Smooth muscle cell (in vitro differentiated cells): ENCODE data around the gene RIMBP3B. TPM values are rescaled to one million over a fixed set of nuclear protein-coding genes. Genes with fewer than 3 reads are reported as not detected.
A peak's percentile ranks its signal among the peaks of the same experiment; 100 is the strongest.
"Not testable (repeated sequence)": the region's sequence is repeated elsewhere in the genome, so short reads cannot be mapped to it uniquely, and the experiment has no call there.

Experiments used
- DNase-seq: peaks from one replicate; lab custom pipeline; 2025; ENCODE audit not compliant: unreplicated experiment; lab: John Stamatoyannopoulos, UW
- H2AFZ ChIP-seq: fragments of 200-600 bp; sonication (generic); 2 replicates; pipeline ENCODE4 v1.6.0; 2016; ENCODE audit warnings: antibody characterized with exemption, low read depth, mild to moderate bottlenecking
- H3F3A ChIP-seq: fragments of 200-600 bp; sonication (generic); 2 replicates; pipeline ENCODE4 v1.6.0; 2017; ENCODE audit warnings: antibody characterized with exemption, low read depth
- H3K27ac ChIP-seq: fragments of 200-600 bp; sonication (generic); 2 replicates; pipeline ENCODE4 v1.5.1; 2016; ENCODE audit warnings: low read depth, mild to moderate bottlenecking
- H3K27me3 ChIP-seq: fragments of 200-600 bp; sonication (generic); 2 replicates; pipeline ENCODE4 v1.6.1; 2016; ENCODE audit warnings: low read depth, mild to moderate bottlenecking
- H3K36me3 ChIP-seq: fragments of 200-600 bp; sonication (generic); 2 replicates; pipeline ENCODE4 v1.5.1; 2016; ENCODE audit warnings: low read depth
- H3K4me1 ChIP-seq: fragments of 200-600 bp; sonication (generic); 2 replicates; pipeline ENCODE4 v1.5.1; 2016; ENCODE audit warnings: low read depth
- H3K4me2 ChIP-seq: fragments of 200-600 bp; sonication (generic); 2 replicates; pipeline ENCODE4 v1.6.0; 2016; ENCODE audit warnings: mild to moderate bottlenecking
- H3K4me3 ChIP-seq: fragments of 200-600 bp; sonication (generic); 2 replicates; pipeline ENCODE4 v1.5.1; 2016; ENCODE audit warnings: mild to moderate bottlenecking
- H3K79me2 ChIP-seq: fragments of 200-600 bp; sonication (generic); 2 replicates; pipeline ENCODE4 v1.6.0; 2016; ENCODE audit warnings: low read depth, mild to moderate bottlenecking
- H3K9ac ChIP-seq: fragments of 200-600 bp; sonication (generic); 2 replicates; pipeline ENCODE4 v1.6.0; 2016; ENCODE audit warnings: low read depth
- H3K9me3 ChIP-seq: fragments of 200-600 bp; sonication (generic); replicated peaks from 2 replicates; pipeline ENCODE4 v1.5.1; 2016; ENCODE audit warnings: low read depth
- H4K20me1 ChIP-seq: fragments of 200-600 bp; sonication (generic); 2 replicates; pipeline ENCODE4 v1.6.0; 2016; ENCODE audit warnings: low read depth
- WGBS: methylation state at CpG from one replicate; pipeline ENCODE4 v1.1.7; 2016; ENCODE audit warnings: low lambda C conversion rate; 5-methylcytosine and 5-hydroxymethylcytosine counted together
- polyA plus RNA-seq: library from polyadenylated mRNA; unstranded; fragments of >200 nt; fragmentation: Nextera tagmentation; extraction: Ambion mirVana; gene quantifications from 2 replicates; pipeline ENCODE4 v1.2.1, GENCODE V29; 2016
- total RNA-seq: library from RNA; depleted of rRNA; stranded (reverse); fragments of >200 nt; gene quantifications from 2 replicates; pipeline ENCODE4 v1.2.3, GENCODE V29; 2014

Gene RIMBP3B
- total and polyA plus RNA-seq, 2 experiments from 2014 or later: 0.02 TPM; not detected in 1

DNA sequence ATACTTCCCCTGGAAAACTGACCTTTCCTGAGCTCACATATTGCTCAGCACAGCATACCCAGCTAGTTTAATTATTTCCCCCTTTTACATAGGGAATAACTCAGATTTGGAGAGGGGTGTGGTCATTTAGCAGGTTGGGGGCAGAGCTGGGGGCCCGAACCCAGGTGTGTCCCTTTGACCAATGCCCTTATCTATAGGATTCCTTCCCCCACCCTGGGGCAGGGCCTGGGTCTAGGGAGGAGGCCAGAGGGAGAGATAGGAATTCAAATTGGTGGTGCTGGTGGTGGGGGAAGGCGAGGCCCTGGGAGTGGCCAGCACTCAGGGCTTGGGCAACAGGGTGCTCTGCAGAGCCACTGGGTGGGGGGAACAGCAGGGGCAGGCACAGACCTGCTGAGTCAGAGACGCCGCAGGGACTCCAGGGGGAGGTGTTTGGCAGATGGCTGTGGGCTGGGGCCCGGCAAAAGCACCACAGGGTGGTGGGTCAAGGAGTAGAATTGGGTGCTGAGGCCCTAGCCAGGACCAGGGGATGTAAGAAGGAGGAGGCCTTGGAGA, 19.3 kb downstream of the RIMBP3B start:
- not testable (repeated sequence) for H3K27me3 ChIP-seq, H2AFZ ChIP-seq, H3K4me3 ChIP-seq, H4K20me1 ChIP-seq, H3K9ac ChIP-seq, H3K9me3 ChIP-seq, H3K4me1 ChIP-seq, H3K36me3 ChIP-seq, H3K79me2 ChIP-seq, H3F3A ChIP-seq, DNase-seq, H3K27ac ChIP-seq, H3K4me2 ChIP-seq
- 67% methylated on average over 1 of the region's 5 CpGs for WGBS

DNA sequence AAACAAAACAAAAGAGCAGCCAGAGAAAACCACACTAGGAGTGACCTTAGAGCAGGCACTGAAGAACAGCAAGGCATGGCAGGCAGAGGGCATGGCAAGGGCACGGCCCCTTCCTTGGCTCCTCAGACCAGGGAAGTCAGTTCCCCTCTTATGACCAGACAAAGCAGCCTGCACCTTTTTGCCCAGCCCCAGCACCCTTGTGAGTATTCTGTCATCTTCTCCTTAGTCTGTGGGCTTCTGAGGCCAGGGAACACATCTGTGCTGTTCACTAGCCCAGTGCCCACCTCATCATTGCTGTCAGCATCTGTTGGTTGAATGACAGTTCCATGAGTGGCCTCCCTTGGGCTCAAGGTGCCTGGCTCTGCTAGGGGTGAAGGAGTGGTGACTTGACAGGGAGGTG, 23.6 kb downstream of the RIMBP3B start:
- H3K4me1 ChIP-seq, H3K79me2 ChIP-seq, H4K20me1 ChIP-seq, H3K9me3 ChIP-seq, H2AFZ ChIP-seq, H3K27ac ChIP-seq, DNase-seq, H3K36me3 ChIP-seq, H3K9ac ChIP-seq, H3K4me2 ChIP-seq, H3K4me3 ChIP-seq, H3K27me3 ChIP-seq, H3F3A ChIP-seq: not testable (repeated sequence)
- WGBS: 94% methylated on average over 1 of the region's 1 CpG

DNA sequence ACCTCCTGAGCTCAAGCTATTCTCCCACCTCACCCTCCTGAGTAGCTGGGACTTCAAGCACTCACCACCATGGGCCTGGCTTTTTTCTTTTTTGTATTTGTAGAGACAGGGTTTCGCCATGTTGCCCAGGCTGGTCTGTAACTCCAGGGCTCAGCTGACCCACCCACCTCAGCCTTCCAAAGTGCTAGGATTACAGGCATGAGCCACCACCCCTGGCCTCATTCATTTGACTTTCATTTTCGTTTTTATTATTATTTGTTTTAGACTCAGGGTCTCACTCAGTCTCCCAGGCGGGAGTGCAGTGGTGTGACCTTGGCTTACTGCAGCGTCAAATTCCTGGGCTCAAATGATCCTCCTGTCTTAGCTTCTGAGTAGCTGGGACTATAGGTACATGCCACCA, 24.2 kb downstream of the RIMBP3B start:
- H3K4me1 ChIP-seq, H3K4me3 ChIP-seq, H3K27ac ChIP-seq, H2AFZ ChIP-seq, H4K20me1 ChIP-seq, H3K4me2 ChIP-seq, H3K9ac ChIP-seq, H3K79me2 ChIP-seq, H3K27me3 ChIP-seq, H3K9me3 ChIP-seq, H3F3A ChIP-seq, DNase-seq, H3K36me3 ChIP-seq: not testable (repeated sequence)
- 94% methylated on average over 2 of the region's 4 CpGs for WGBS

DNA sequence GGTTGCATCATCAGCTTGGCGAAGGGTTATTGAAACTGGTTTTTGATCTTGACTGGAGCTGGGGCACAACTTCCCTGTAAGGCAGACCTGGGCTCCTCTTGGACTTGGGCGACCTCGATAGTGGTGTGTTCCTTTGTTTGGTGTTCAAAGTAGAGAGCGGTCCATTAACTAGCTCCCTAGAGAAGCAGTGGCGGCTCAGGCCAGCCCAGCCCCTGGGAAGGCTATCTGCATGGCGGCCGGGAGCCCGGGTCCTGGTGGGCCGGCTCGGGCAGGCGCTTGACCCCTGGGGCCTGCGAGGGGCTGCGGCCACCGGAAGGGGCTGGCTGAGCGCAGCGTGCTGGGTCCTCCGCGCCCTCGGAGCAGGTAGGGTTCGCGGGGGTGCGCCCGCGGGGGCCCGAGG, 32.8 kb downstream of the RIMBP3B start:
- not testable (repeated sequence) for DNase-seq, H3K4me1 ChIP-seq, H3K9ac ChIP-seq, H3K27ac ChIP-seq, H3K36me3 ChIP-seq, H3K27me3 ChIP-seq, H3K4me3 ChIP-seq, H3K4me2 ChIP-seq, H4K20me1 ChIP-seq, H3K9me3 ChIP-seq, H3F3A ChIP-seq, H2AFZ ChIP-seq, H3K79me2 ChIP-seq
- 9% methylated on average over 10 of the region's 25 CpGs for WGBS

DNA sequence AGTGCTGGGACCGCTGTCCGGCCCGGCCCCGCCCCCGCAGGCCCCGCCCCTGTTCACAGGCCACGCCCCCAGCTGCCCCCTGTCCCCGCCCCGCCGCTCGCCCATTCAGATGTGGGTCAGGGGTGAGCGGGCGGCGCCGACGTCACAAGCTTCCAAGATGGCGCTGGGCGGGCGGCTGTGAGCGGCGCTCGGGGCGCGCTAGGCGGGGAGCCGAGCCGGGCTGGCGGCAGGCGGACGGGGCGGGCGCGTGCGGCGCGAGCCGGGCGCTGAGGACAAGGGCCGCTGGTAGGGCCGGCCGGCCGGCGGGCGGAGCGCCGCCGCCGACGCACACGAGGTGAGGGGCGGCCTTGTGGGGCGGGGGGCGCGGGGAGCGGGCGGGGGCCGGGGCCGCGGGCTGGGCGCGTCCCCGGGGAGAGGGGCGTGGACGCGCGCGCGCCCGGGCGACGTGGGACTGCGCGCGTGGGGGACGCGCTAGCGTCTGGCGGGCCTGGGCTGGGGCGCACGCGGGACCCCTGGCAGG, 33.7 kb downstream of the RIMBP3B start, which contains the start of gene HIC2:
Gene HIC2 (plus strand): TSS at position 145 of the 520 bp plus-strand sequence. CDS start 25,461 bp downstream, outside the sequence.
- not testable (repeated sequence) for H3K36me3 ChIP-seq, H3K27me3 ChIP-seq, DNase-seq, H3K9me3 ChIP-seq, H3K9ac ChIP-seq, H3K4me1 ChIP-seq, H3K79me2 ChIP-seq, H3F3A ChIP-seq, H2AFZ ChIP-seq, H4K20me1 ChIP-seq
- Histone ChIP-seq H3K4me3 (peak within 1 kb of the TSS; percentile 56), H3K27ac (peak within 1 kb of the TSS; percentile 52), H3K4me2 (peak within 1 kb of the TSS; percentile 78)
- WGBS: 0% methylated on average over 11 of the region's 81 CpGs

DNA sequence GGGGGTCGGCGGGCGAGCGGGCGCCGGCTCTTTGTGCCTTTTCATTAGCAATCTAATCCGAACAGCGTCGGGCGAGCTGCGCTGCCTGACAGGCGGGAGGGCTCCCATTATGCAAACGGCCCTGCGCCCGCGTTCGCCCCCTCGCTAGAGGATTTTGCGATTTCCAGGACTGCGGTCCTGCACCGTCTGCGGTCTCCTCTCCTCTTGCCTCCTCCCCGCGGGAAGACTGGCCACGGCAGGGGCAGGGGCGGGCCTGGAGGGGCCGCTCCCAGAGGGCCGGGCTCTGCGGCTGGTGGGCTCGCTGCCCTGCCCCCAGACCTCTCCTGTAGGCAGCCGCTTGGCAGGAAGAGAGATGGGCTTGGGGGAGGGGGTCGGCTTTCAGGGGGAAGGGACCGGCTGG, 34.3 kb downstream of the RIMBP3B start:
- H3K79me2 ChIP-seq, H4K20me1 ChIP-seq, H3K4me1 ChIP-seq, H2AFZ ChIP-seq, H3F3A ChIP-seq, DNase-seq, H3K36me3 ChIP-seq, H3K9ac ChIP-seq, H3K27me3 ChIP-seq, H3K9me3 ChIP-seq: not testable (repeated sequence)
- peak overlapping the region; percentile 78 for H3K4me2 ChIP-seq
- 3% methylated on average over 24 of the region's 33 CpGs for WGBS
- H3K27ac ChIP-seq: peak overlapping the region; percentile 52
- peak overlapping the region; percentile 56 for H3K4me3 ChIP-seq

DNA sequence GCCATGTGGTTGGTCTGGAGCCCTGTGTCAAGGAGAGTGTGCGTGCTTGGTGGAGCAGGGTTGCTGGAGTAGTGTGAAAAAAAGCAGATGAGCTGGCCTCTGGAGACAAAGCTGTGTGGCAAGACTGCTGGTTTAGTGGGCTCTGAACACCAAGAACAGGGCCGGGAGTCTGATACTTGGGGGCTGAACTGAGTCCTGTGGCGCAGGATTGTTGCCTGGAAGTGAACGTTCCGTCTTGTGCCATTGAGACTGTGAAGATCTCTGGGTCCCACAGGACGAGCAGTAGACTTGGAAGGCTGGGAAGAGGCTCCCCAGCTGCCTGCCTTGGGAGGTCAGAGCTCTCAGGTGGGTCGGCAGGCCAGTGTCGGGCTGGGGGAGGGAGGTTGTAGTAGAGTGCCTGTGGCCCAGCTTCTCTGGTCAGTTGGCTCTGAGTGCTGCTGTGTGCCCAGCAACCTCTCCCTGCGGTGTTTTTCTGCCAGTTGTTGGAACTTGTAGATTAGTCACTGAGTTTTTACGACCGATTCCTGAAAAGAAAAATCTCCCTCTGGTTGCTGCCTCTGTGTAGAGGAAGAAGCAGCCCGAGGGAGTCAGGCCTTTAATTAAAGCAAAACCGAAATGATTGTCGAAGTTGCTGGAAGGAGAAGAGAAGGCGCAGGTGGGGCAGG, 35.6 kb downstream of the RIMBP3B start:
- not testable (repeated sequence) for H4K20me1 ChIP-seq, H3K4me1 ChIP-seq, H3K9ac ChIP-seq, H3K79me2 ChIP-seq, H3K9me3 ChIP-seq, H3F3A ChIP-seq, H3K27me3 ChIP-seq, H2AFZ ChIP-seq, H3K36me3 ChIP-seq, DNase-seq
- Histone ChIP-seq H3K4me3 (peak overlapping the region; percentile 23), H3K27ac (peak overlapping the region; percentile 84), H3K4me2 (peak overlapping the region; percentile 42)
- 20% methylated on average over 5 of the region's 15 CpGs for WGBS

DNA sequence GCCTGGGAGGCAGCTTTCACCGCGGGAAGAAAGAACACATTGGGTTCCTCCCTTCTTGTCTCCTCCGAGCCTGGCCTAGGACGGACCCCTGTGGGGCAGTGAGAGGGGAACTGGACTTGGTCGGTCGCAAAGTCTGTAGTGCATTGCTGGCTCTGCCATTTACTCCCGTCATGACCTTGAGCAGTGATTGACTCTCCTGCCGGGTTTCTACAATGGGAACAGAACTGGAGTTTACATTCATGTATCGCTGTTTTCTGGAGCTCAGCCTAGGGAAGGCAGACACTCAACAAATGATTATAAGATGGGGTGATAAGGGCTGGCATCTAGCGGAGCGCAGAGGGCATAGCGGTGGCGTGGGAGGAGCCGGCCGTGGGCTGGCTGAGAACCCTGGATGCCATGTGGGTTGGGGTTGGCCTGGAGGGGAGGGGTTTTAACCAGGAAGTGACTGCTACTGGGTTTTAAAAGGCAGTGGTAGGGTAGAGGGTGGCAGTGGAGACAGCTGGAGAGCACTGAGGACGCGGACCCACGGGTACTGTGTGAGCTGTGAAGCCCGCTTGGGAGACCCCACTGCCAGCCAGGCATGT, 36.7 kb downstream of the RIMBP3B start:
- WGBS: 7% methylated on average over 8 of the region's 19 CpGs
- H3K9me3 ChIP-seq, H3K36me3 ChIP-seq, H4K20me1 ChIP-seq, H3K79me2 ChIP-seq, H3K4me1 ChIP-seq, H3K27me3 ChIP-seq, H2AFZ ChIP-seq, H3F3A ChIP-seq, H3K9ac ChIP-seq, DNase-seq: not testable (repeated sequence)
- Histone ChIP-seq H3K27ac (peak overlapping the region; percentile 49), H3K4me2 (peak overlapping the region; percentile 77), H3K4me3 (peak overlapping the region; percentile 32)
